IMR-90 (cell line): ENCODE results near the gene EPB41L2.

Experiments used
- BHLHE40 ChIP-seq: fragments of 150-350 bp; IDR thresholded peaks from 2 replicates; pipeline ENCODE4 v1.6.1; 2016; ENCODE audit warnings: mild to moderate bottlenecking, low read depth, low read length
- CHD1 ChIP-seq: IDR thresholded peaks from 2 replicates; pipeline ENCODE4 v1.6.1; 2012; ENCODE audit warnings: low read depth, low read length, improper control_type of control experiment
- FOS ChIP-seq: fragments of 150-350 bp; IDR thresholded peaks from 2 replicates; pipeline ENCODE4 v1.6.1; 2016; ENCODE audit warnings: low read depth, low read length
- MAZ ChIP-seq: IDR thresholded peaks from 2 replicates; pipeline ENCODE4 v1.6.1; 2012; ENCODE audit warnings: low read depth, mild to moderate bottlenecking, low read length, improper control_type of control experiment, moderate library complexity, borderline replicate concordance
- MXI1 ChIP-seq: IDR thresholded peaks from 2 replicates; pipeline ENCODE4 v1.6.1; 2012; ENCODE audit warnings: low read depth, mild to moderate bottlenecking, low read length, moderate library complexity, borderline replicate concordance
- POLR2A ChIP-seq: IDR thresholded peaks from 2 replicates; pipeline ENCODE4 v1.6.1; 2012; ENCODE audit warnings: mild to moderate bottlenecking, low read depth, low read length
- RAD21 ChIP-seq: IDR thresholded peaks from 2 replicates; pipeline ENCODE4 v1.6.1; 2012; ENCODE audit warnings: low read length, improper control_type of control experiment
- RCOR1 ChIP-seq: IDR thresholded peaks from 2 replicates; pipeline ENCODE4 v1.6.1; 2012; ENCODE audit warnings: mild to moderate bottlenecking, low read length, improper control_type of control experiment; ENCODE audit not compliant: insufficient replicate concordance
- RFX5 ChIP-seq: IDR thresholded peaks from 2 replicates; pipeline ENCODE4 v1.8.0; 2012; ENCODE audit warnings: low read depth, mild to moderate bottlenecking, low read length, moderate library complexity
- SMC3 ChIP-seq: fragments of 150-350 bp; IDR thresholded peaks from 2 replicates; pipeline ENCODE4 v1.6.1; 2016; ENCODE audit warnings: low read depth, mild to moderate bottlenecking, antibody characterized with exemption, low read length, moderate library complexity
- TF ChIP-seq, protein P1 (sequence below): conservative IDR thresholded peaks from 2 replicates; pipeline ENCODE4 v1.5.1; 2012; ENCODE audit warnings: mild to moderate bottlenecking, low read depth, low read length, improper control_type of control experiment
- TF ChIP-seq, protein P2 (sequence below): fragments of 150-350 bp; IDR thresholded peaks from 2 replicates; pipeline ENCODE4 v1.6.1; 2017; ENCODE audit warnings: mild to moderate bottlenecking, antibody characterized with exemption, low read length, low read depth

DNA sequence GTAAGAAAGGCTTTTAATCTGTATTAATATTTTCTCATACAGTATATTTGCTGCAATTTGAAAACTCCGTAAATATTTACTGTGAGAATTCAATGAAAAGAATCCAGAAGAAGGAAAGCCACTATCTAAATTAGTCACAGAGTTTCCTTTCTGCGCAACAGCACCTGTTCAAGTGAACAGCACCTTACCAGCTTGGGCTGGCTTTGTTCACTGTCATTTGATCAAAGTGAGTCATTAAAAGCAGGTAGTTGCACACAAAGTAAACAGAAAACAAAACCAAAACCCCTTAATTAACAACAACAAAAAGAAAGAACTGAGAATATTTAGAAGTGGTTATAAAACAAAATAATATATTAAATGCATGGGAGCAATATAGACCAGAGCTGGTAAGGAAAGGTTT lies 223.0 kb downstream of the EPB41L2 start:
- TF ChIP-seq MXI1 (no peak), FOS (no peak), POLR2A (no peak), MAZ (no peak), RCOR1 (no peak), SMC3 (no peak), RFX5 (no peak), CHD1 (no peak), RAD21 (no peak), BHLHE40 (no peak)
- TF ChIP-seq, protein P1, sequence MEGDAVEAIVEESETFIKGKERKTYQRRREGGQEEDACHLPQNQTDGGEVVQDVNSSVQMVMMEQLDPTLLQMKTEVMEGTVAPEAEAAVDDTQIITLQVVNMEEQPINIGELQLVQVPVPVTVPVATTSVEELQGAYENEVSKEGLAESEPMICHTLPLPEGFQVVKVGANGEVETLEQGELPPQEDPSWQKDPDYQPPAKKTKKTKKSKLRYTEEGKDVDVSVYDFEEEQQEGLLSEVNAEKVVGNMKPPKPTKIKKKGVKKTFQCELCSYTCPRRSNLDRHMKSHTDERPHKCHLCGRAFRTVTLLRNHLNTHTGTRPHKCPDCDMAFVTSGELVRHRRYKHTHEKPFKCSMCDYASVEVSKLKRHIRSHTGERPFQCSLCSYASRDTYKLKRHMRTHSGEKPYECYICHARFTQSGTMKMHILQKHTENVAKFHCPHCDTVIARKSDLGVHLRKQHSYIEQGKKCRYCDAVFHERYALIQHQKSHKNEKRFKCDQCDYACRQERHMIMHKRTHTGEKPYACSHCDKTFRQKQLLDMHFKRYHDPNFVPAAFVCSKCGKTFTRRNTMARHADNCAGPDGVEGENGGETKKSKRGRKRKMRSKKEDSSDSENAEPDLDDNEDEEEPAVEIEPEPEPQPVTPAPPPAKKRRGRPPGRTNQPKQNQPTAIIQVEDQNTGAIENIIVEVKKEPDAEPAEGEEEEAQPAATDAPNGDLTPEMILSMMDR, result no peak
- TF ChIP-seq, protein P2, sequence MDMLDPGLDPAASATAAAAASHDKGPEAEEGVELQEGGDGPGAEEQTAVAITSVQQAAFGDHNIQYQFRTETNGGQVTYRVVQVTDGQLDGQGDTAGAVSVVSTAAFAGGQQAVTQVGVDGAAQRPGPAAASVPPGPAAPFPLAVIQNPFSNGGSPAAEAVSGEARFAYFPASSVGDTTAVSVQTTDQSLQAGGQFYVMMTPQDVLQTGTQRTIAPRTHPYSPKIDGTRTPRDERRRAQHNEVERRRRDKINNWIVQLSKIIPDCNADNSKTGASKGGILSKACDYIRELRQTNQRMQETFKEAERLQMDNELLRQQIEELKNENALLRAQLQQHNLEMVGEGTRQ, result no peak
